H1 (cell line): ENCODE data around the gene ZIC1. TPM values are rescaled to one million over a fixed set of nuclear protein-coding genes. Genes with fewer than 3 reads are reported as not detected.

ENCODE experiments used
- CTCF ChIA-PET: fragments of 300-600 bp; sonication (Branson Sonifier 250); formaldehyde crosslinking; loops from one replicate; lab custom pipeline; 2021; ENCODE audit not compliant: partially characterized antibody; lab: Charles Lee
- POLR2A ChIA-PET: fragments of 300-600 bp; sonication (Branson Sonifier 250); formaldehyde crosslinking; loops from one replicate; lab custom pipeline; 2021; ENCODE audit warnings: inconsistent platforms; ENCODE audit not compliant: partially characterized antibody; lab: Charles Lee
- DNase-seq, 2 experiments: peaks; one replicate each; pipeline versions ENCODE4 v3.0.0 to v3.0.0-alpha.2; 2010 to 2022; ENCODE audit warnings: low spot score in 2 of 2, low read depth in 1 of 2, mixed read lengths in 1 of 2
- FAIRE-seq: peaks from 2 replicates; lab custom pipeline; 2011; peaks lifted over from hg19 to GRCh38; lab: Jason Lieb, UNC
- H2AFZ ChIP-seq: 2 replicates; pipeline ENCODE4 v1.8.1; 2012; ENCODE audit warnings: low read length, inconsistent platforms
- H2AK5ac ChIP-seq: 2 replicates; pipeline ENCODE4 v1.6.1; 2013; ENCODE audit warnings: low read depth, low read length
- H2BK120ac ChIP-seq: replicated peaks from 2 replicates; pipeline ENCODE3; 2013; ENCODE audit warnings: low read depth, low read length, inconsistent platforms
- H2BK12ac ChIP-seq: 2 replicates; pipeline ENCODE4 v1.6.1; 2013; ENCODE audit warnings: low read depth, low read length
- H2BK15ac ChIP-seq: 2 replicates; pipeline ENCODE4 v1.6.1; 2013; ENCODE audit warnings: low read length
- H2BK20ac ChIP-seq: 2 replicates; pipeline ENCODE4 v1.6.1; 2013; ENCODE audit warnings: low read length
- H2BK5ac ChIP-seq: 2 replicates; pipeline ENCODE4 v1.6.1; 2013; ENCODE audit warnings: low read depth, low read length
- H3K14ac ChIP-seq: 2 replicates; pipeline ENCODE4 v1.6.1; 2013; ENCODE audit warnings: inconsistent platforms; ENCODE audit not compliant: insufficient read length
- H3K18ac ChIP-seq: 2 replicates; pipeline ENCODE4 v1.6.1; 2013; ENCODE audit warnings: low read length; ENCODE audit errors: extremely low read depth
- H3K23ac ChIP-seq: 2 replicates; pipeline ENCODE4 v1.6.1; 2013; ENCODE audit warnings: inconsistent platforms; ENCODE audit not compliant: insufficient read length
- H3K23me2 ChIP-seq: 2 replicates; pipeline ENCODE4 v1.6.1; 2013; ENCODE audit warnings: low read depth, low read length
- H3K27ac ChIP-seq: 2 replicates; pipeline ENCODE4 v1.6.1; 2011; ENCODE audit warnings: low read depth, low read length, inconsistent platforms
- H3K27me3 ChIP-seq, 4 experiments: replicated peaks in 1 of 4; 1 replicate in 1 of 4; 2 replicates in 3 of 4; pipeline versions ENCODE4 v1.6.1 to v1.8.1; 2011 to 2013; ENCODE audit warnings: low read length in 3 of 4, mild to moderate bottlenecking in 3 of 4, inconsistent platforms in 2 of 4, mixed read lengths in 2 of 4, moderate library complexity in 1 of 4; ENCODE audit not compliant: control insufficient read depth in 3 of 4, insufficient read depth in 3 of 4; ENCODE audit errors: extremely low read depth in 1 of 4
- H3K36me3 ChIP-seq, 4 experiments: 2 replicates each; pipeline versions ENCODE4 v1.6.1 to v1.8.1; 2011 to 2013; ENCODE audit warnings: mild to moderate bottlenecking in 4 of 4, low read length in 3 of 4, moderate library complexity in 2 of 4, control low read depth in 1 of 4, inconsistent platforms in 1 of 4; ENCODE audit not compliant: insufficient read depth in 4 of 4, control insufficient read depth in 2 of 4
- H3K4ac ChIP-seq: replicated peaks from 2 replicates; pipeline ENCODE3; 2013; ENCODE audit warnings: low read length, low read depth, mixed read lengths, inconsistent platforms; ENCODE audit not compliant: insufficient read length
- H3K4me1 ChIP-seq, 4 experiments: replicated peaks in 1 of 4; 1 replicate in 1 of 4; 2 replicates in 3 of 4; pipeline versions ENCODE4 v1.6.1 to v1.8.1; 2011 to 2013; ENCODE audit warnings: low read length in 3 of 4, inconsistent platforms in 2 of 4, mixed read lengths in 1 of 4; ENCODE audit not compliant: insufficient read depth in 4 of 4, control insufficient read depth in 3 of 4
- H3K4me2 ChIP-seq, 2 experiments: 2 replicates each; pipeline versions ENCODE4 v1.6.1 to v1.8.1; 2011 to 2013; ENCODE audit warnings: low read depth in 2 of 2, low read length in 2 of 2, control low read depth in 1 of 2, inconsistent platforms in 1 of 2, mild to moderate bottlenecking in 1 of 2; ENCODE audit not compliant: insufficient read depth in 1 of 2
- H3K4me3 ChIP-seq, 4 experiments: fragments of 200-600, 300-600 bp in 1 of 4; sonication (generic), shearing (Covaris generic), sonication (Bioruptor Twin) in 1 of 4; 2 replicates each; pipeline versions ENCODE4 v1.5.1 to v1.8.1; 2011 to 2016; ENCODE audit warnings: low read length in 4 of 4, low read depth in 3 of 4, control low read depth in 2 of 4, inconsistent platforms in 2 of 4, mild to moderate bottlenecking in 2 of 4, mixed read lengths in 1 of 4, moderate library complexity in 1 of 4; ENCODE audit not compliant: insufficient read depth in 2 of 4; ENCODE audit errors: extremely low read depth in 1 of 4
- H3K56ac ChIP-seq: replicated peaks from 2 replicates; pipeline ENCODE3; 2013; ENCODE audit warnings: low read depth, mild to moderate bottlenecking, mixed read lengths, low read length, inconsistent platforms; ENCODE audit not compliant: insufficient read length
- H3K79me1 ChIP-seq: 2 replicates; pipeline ENCODE4 v1.6.1; 2013; ENCODE audit warnings: low read depth, low read length, control low read depth
- H3K79me2 ChIP-seq, 2 experiments: 2 replicates each; pipeline versions ENCODE4 v1.6.1 to v1.8.1; 2012 to 2013; ENCODE audit warnings: low read length in 2 of 2, mild to moderate bottlenecking in 2 of 2, inconsistent platforms in 1 of 2; ENCODE audit not compliant: insufficient read depth in 2 of 2, control insufficient read depth in 1 of 2
- H3K9ac ChIP-seq, 4 experiments: replicated peaks in 1 of 4; 1 replicate in 1 of 4; 2 replicates in 3 of 4; pipeline versions ENCODE4 v1.6.1 to v1.8.1; 2011 to 2013; ENCODE audit warnings: low read depth in 3 of 4, low read length in 3 of 4, control low read depth in 2 of 4, mild to moderate bottlenecking in 2 of 4, moderate library complexity in 2 of 4, inconsistent platforms in 1 of 4; ENCODE audit errors: extremely low read depth in 1 of 4
- H3K9me3 ChIP-seq, 2 experiments: 2 replicates each; pipeline versions ENCODE4 v1.6.1 to v1.8.1; 2012 to 2013; ENCODE audit warnings: mild to moderate bottlenecking in 2 of 2, moderate library complexity in 2 of 2, control low read depth in 1 of 2, inconsistent platforms in 1 of 2, low read depth in 1 of 2, low read length in 1 of 2, mixed read lengths in 1 of 2; ENCODE audit not compliant: insufficient read depth in 2 of 2
- H4K20me1 ChIP-seq, 2 experiments: replicated peaks in 1 of 2; 2 replicates each; pipeline versions ENCODE3 to v1.8.1; 2011 to 2013; ENCODE audit warnings: inconsistent platforms in 2 of 2, low read length in 2 of 2, mild to moderate bottlenecking in 1 of 2; ENCODE audit not compliant: insufficient read depth in 2 of 2, control insufficient read depth in 1 of 2
- H4K5ac ChIP-seq: 2 replicates; pipeline ENCODE4 v1.6.1; 2013; ENCODE audit warnings: low read length, low read depth, mixed read lengths, inconsistent platforms; ENCODE audit not compliant: insufficient read length
- H4K8ac ChIP-seq: 2 replicates; pipeline ENCODE4 v1.8.0; 2013; ENCODE audit warnings: mild to moderate bottlenecking, moderate library complexity, low read length, inconsistent platforms; ENCODE audit not compliant: insufficient read depth; ENCODE audit errors: extremely low read depth
- H4K91ac ChIP-seq: replicated peaks from 2 replicates; pipeline ENCODE3; 2013; ENCODE audit warnings: low read length, mixed read lengths, inconsistent platforms; ENCODE audit not compliant: insufficient read length
- EZH2 ChIP-seq: fragments of 200-600 bp; sonication (generic); IDR thresholded peaks from 2 replicates; pipeline ENCODE4 v1.7.1; 2012; ENCODE audit warnings: low read depth, mild to moderate bottlenecking, moderate library complexity, low read length, inconsistent platforms; ENCODE audit not compliant: severe bottlenecking
- RAD21 ChIP-seq, 2 experiments: IDR thresholded peaks in 1 of 2; conservative IDR thresholded peaks in 1 of 2; 2 replicates each; pipeline ENCODE4 v1.6.1; 2011; ENCODE audit warnings: low read depth in 2 of 2, low read length in 2 of 2, improper control_type of control experiment in 1 of 2, inconsistent platforms in 1 of 2, mild to moderate bottlenecking in 1 of 2, moderate library complexity in 1 of 2
- SRF ChIP-seq: IDR thresholded peaks from 2 replicates; pipeline ENCODE4 v1.6.1; 2011; ENCODE audit warnings: mild to moderate bottlenecking, low read depth, low read length, moderate library complexity
- SUZ12 ChIP-seq: fragments of 200-600 bp; sonication (generic); IDR thresholded peaks from 2 replicates; pipeline ENCODE4 v1.6.1; 2012; ENCODE audit warnings: mild to moderate bottlenecking, inconsistent platforms, low read length, moderate library complexity, mixed read lengths
- TEAD4 ChIP-seq: IDR thresholded peaks from 2 replicates; pipeline ENCODE4 v1.6.1; 2012; ENCODE audit warnings: low read depth, low read length, inconsistent platforms, mixed read lengths
- ZNF274 ChIP-seq: IDR thresholded peaks from 2 replicates; pipeline ENCODE4 v1.7.0; 2012; ENCODE audit warnings: low read length, borderline replicate concordance; ENCODE audit errors: extremely low read depth
- WGBS, 2 experiments: shearing (Covaris generic) in 1 of 2; methylation state at CpG; one replicate each; pipeline versions ENCODE4 v1.1.6 to v1.1.7; 2013 to 2015; ENCODE audit warnings: low lambda C conversion rate in 2 of 2, mixed read lengths in 2 of 2, inconsistent platforms in 1 of 2, low coverage in 1 of 2, missing lambda C conversion rate in 1 of 2; ENCODE audit not compliant: insufficient replicate concordance in 2 of 2, insufficient coverage in 1 of 2, insufficient read length in 1 of 2; ENCODE audit errors: extremely low coverage in 1 of 2, missing lambda C conversion rate in 1 of 2; 5-methylcytosine and 5-hydroxymethylcytosine counted together
- polyA plus RNA-seq, 7 experiments: library from polyadenylated mRNA; depleted of rRNA in 3 of 7; stranded (reverse) in 5 of 7; unstranded in 2 of 7; fragments of >200 nt in 5 of 7; fragments of 200-250 nt in 2 of 7; gene quantifications; 1 replicate in 5 of 7; 2 replicates in 1 of 7; 4 replicates in 1 of 7; pipeline versions ENCODE4 v1.2.1 to v1.2.3, GENCODE V29; 2011 to 2013; ENCODE audit warnings: missing spikeins in 2 of 7, mixed read lengths in 2 of 7
- total RNA-seq: library from RNA; stranded (reverse); fragmentation: NEBNext Ultra II Directional; extraction: Animal tissue kit (Norgen Biotek cat#: 25700); gene quantifications from 2 replicates; pipeline ENCODE4 v1.2.1, GENCODE V29; 2021
- TF ChIP-seq, protein P1 (sequence below): IDR thresholded peaks from 2 replicates; pipeline ENCODE4 v1.6.1; 2012; ENCODE audit warnings: inconsistent platforms
- TF ChIP-seq, protein P2 (sequence below): IDR thresholded peaks from 2 replicates; pipeline ENCODE4 v1.6.1; 2012; ENCODE audit warnings: inconsistent platforms
- TF ChIP-seq, protein P3 (sequence below): IDR thresholded peaks from 2 replicates; pipeline ENCODE4 v1.6.1; 2011; ENCODE audit warnings: low read length, improper control_type of control experiment

ZIC1 gene
- total and polyA plus RNA-seq, 2 of the 8 experiments (the other 6 are each of a cell fraction or from before 2014, with no cell fraction given), result 0.80 to 2.2 TPM

DNA sequence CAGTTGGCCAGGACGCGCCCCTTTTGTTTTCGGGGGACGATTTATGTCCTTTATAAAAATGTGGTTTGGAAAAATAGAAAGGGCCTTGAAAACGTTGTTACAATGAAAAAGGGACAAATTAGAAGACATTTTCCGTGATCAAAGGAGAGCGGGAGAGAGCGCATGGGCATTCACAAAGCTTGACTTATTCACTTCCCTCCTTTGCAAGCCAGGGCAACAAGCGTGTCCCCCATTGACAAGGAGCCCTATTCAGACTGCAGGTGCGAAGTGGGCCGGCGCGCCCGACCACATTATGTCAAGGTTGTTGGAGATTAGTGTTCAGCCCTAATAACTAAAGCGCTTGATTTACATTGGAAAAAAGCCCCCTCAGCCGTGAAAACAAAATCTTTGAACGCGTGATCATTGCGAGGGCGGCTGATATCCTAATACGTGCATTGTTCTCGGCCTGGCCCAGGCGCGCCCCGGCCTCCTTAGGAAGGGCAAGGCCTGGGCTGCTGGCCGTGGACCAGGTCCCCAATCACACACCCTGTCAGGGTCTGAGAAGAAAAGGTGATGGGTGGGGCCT, 28.7 kb upstream of the ZIC1 start:
- no peak overlapping the region for H3K14ac ChIP-seq
- FAIRE-seq (no peak), DNase-seq (no peak)
- no peak overlapping the region for H3K9ac ChIP-seq
- no peak overlapping the region for H4K91ac ChIP-seq
- H3K56ac ChIP-seq, result no peak overlapping the region
- peak overlapping the region; percentile 53 to 56 for H3K4me2 ChIP-seq
- no peaks in the 10 kb centered on the region for H3K79me2 ChIP-seq
- H2AK5ac ChIP-seq, result peak overlapping the region; percentile 43; the same call in 1 of the 2 replicates
- H4K8ac ChIP-seq, result no peak overlapping the region
- no peak overlapping the region for H2AFZ ChIP-seq
- peak overlapping the region in 1 of 4 experiments; percentile 35; a peak in 2 of 8 replicates for H3K4me3 ChIP-seq
- peaks cover 40 to 77% (median 59%) of the 10 kb centered on the region in 4 experiments for H3K27me3 ChIP-seq
- peaks cover 15 to 49% (median 32%) of the 10 kb centered on the region in 4 experiments for H3K4me1 ChIP-seq
- TF ChIP-seq, protein P1, sequence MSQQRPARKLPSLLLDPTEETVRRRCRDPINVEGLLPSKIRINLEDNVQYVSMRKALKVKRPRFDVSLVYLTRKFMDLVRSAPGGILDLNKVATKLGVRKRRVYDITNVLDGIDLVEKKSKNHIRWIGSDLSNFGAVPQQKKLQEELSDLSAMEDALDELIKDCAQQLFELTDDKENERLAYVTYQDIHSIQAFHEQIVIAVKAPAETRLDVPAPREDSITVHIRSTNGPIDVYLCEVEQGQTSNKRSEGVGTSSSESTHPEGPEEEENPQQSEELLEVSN, result peak; percentile 95
- TF ChIP-seq TEAD4 (no peak), SUZ12 (peak; percentile 52), ZNF274 (no peak), EZH2 (peak; percentile 54), SRF (no peak), RAD21 (IDR thresholded peaks at IDR 0.05 in 1 of 2, conservative IDR thresholded peaks at IDR 0.05 in 1 of 2; ENCODE audit: low read depth in 2 of 2, low read length in 2 of 2) (no peak)
- TF ChIP-seq, protein P2, sequence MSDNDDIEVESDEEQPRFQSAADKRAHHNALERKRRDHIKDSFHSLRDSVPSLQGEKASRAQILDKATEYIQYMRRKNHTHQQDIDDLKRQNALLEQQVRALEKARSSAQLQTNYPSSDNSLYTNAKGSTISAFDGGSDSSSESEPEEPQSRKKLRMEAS, result peak; percentile 90
- TF ChIP-seq, protein P3, sequence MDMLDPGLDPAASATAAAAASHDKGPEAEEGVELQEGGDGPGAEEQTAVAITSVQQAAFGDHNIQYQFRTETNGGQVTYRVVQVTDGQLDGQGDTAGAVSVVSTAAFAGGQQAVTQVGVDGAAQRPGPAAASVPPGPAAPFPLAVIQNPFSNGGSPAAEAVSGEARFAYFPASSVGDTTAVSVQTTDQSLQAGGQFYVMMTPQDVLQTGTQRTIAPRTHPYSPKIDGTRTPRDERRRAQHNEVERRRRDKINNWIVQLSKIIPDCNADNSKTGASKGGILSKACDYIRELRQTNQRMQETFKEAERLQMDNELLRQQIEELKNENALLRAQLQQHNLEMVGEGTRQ, result no peak
- H3K18ac ChIP-seq, result peak overlapping the region; percentile 36; the same call in 1 of the 2 replicates
- no peak overlapping the region for H3K23ac ChIP-seq
- H3K79me1 ChIP-seq, result no peaks in the 10 kb centered on the region
- ChIA-PET CTCF (interaction anchor here (0.7 to 27.3 kb wide), 7 partner anchors 9 to 236 kb away, joined by 3 to 485 read pairs (median 19); partner anchors contain the start of gene ZIC4), POLR2A (interaction anchor here (0.9 to 1.6 kb wide), 3 partner anchors 10 to 25 kb away, joined by 3 to 6 read pairs (median 3); no protein-coding TSS in a partner anchor)
- no peaks in the 10 kb centered on the region for H3K9me3 ChIP-seq
- H2BK5ac ChIP-seq, result no peak overlapping the region; the same call in 1 of the 2 replicates
- peaks cover 5% of the 10 kb centered on the region for H3K23me2 ChIP-seq
- 16% methylated on average over 26 of the region's 26 CpGs; no CpG with 5 or more reads in 1 of the 2 experiments for WGBS, 2 experiments
- H3K4ac ChIP-seq, result no peak overlapping the region
- H2BK15ac ChIP-seq, result no peak overlapping the region
- no peak overlapping the region for H2BK120ac ChIP-seq
- no peaks in the 10 kb centered on the region for H3K36me3 ChIP-seq
- no peak overlapping the region for H4K5ac ChIP-seq
- H3K27ac ChIP-seq, result no peak overlapping the region
- H2BK12ac ChIP-seq, result peak overlapping the region; percentile 42; the same call in 1 of the 2 replicates
- peaks cover 0 to 3% of the 10 kb centered on the region in 2 experiments for H4K20me1 ChIP-seq
- peak overlapping the region; percentile 34; the same call in 1 of the 2 replicates for H2BK20ac ChIP-seq
